PC-9 (cell line): ENCODE data around the gene DUSP18. TPM values are rescaled to one million over a fixed set of nuclear protein-coding genes. Genes with fewer than 3 reads are reported as not detected.

Source experiments
- BruUV-seq: library from RNA; stranded (reverse); fragments of 400-500 nt; replicated peaks from 2 replicates; lab custom pipeline; 2021; lab: Mats Ljungman, UMichigan
- CTCF ChIA-PET: fragments of 300-600 bp; sonication (Branson Sonifier 250); formaldehyde crosslinking; loops from one replicate; lab custom pipeline; 2022; ENCODE audit warnings: antibody characterized with exemption; lab: Charles Lee
- POLR2A ChIA-PET: fragments of 300-600 bp; sonication (Branson Sonifier 250); formaldehyde crosslinking; loops from one replicate; lab custom pipeline; 2022; ENCODE audit warnings: antibody characterized with exemption; ENCODE audit not compliant: unreplicated experiment; lab: Charles Lee
- DNase-seq, 2 experiments: peaks; one replicate each; pipeline versions ENCODE4 v3.0.0 to v3.0.0-alpha.2; 2015 to 2022; ENCODE audit warnings: mixed read lengths in 1 of 2
- H2AFZ ChIP-seq: fragments of 200-600 bp; sonication (generic); 2 replicates; pipeline ENCODE4 v1.8.1; 2017; ENCODE audit warnings: antibody characterized with exemption
- H3F3A ChIP-seq: fragments of 200-600 bp; sonication (generic); 2 replicates; pipeline ENCODE4 v1.8.1; 2017; ENCODE audit warnings: antibody characterized with exemption, mild to moderate bottlenecking, low read depth; ENCODE audit not compliant: insufficient read depth
- H3K27ac ChIP-seq: fragments of 200-600 bp; sonication (generic); 2 replicates; pipeline ENCODE4 v1.6.1; 2016; ENCODE audit warnings: mixed run types
- H3K27me3 ChIP-seq: fragments of 200-600 bp; sonication (generic); 2 replicates; pipeline ENCODE4 v1.6.1; 2016; ENCODE audit warnings: low read depth, mixed run types; ENCODE audit not compliant: insufficient read depth
- H3K36me3 ChIP-seq: fragments of 200-600 bp; sonication (generic); 2 replicates; pipeline ENCODE4 v1.6.1; 2016; ENCODE audit warnings: low read depth, mixed run types
- H3K4me1 ChIP-seq: fragments of 200-600 bp; sonication (generic); replicated peaks from 2 replicates; pipeline ENCODE4 v1.6.1; 2016; ENCODE audit warnings: mixed run types; ENCODE audit not compliant: insufficient read depth
- H3K4me2 ChIP-seq: fragments of 200-600 bp; sonication (generic); 2 replicates; pipeline ENCODE4 v1.6.1; 2017; ENCODE audit warnings: mixed run types
- H3K4me3 ChIP-seq: fragments of 200-600 bp; sonication (generic); 2 replicates; pipeline ENCODE4 v1.6.1; 2016; ENCODE audit warnings: mixed run types
- H3K79me2 ChIP-seq: fragments of 200-600 bp; sonication (generic); 2 replicates; pipeline ENCODE4 v1.6.1; 2017; ENCODE audit warnings: low read depth, mixed run types
- H3K9me2 ChIP-seq: fragments of 200-600 bp; sonication (generic); 2 replicates; pipeline ENCODE4 v1.8.1; 2017; ENCODE audit warnings: mild to moderate bottlenecking; ENCODE audit not compliant: insufficient read depth
- H3K9me3 ChIP-seq: fragments of 200-600 bp; sonication (generic); 2 replicates; pipeline ENCODE4 v1.8.1; 2016; ENCODE audit warnings: low read depth; ENCODE audit not compliant: insufficient read depth
- H4K20me1 ChIP-seq: fragments of 200-600 bp; sonication (generic); 2 replicates; pipeline ENCODE4 v1.8.1; 2017; ENCODE audit not compliant: insufficient read depth
- EZH2 ChIP-seq: fragments of 200-600 bp; sonication (generic); IDR thresholded peaks from 2 replicates; pipeline ENCODE4 v1.8.0; 2017; ENCODE audit warnings: antibody characterized with exemption, low read depth
- intact Hi-C: fragments of 100-400 bp; cut with micrococcal nuclease; formaldehyde crosslinking; loops from one replicate; pipeline ENCODE4 v1.10.0; 2022; ENCODE audit not compliant: unreplicated experiment
- total RNA-seq: library from RNA; stranded (reverse); gene quantifications from 2 replicates; pipeline ENCODE4 v1.2.3, GENCODE V29; 2021
- TF ChIP-seq, protein P1 (sequence below): fragments of 200-600 bp; sonication (generic); conservative IDR thresholded peaks from 2 replicates; pipeline ENCODE4 v1.6.1; 2017; ENCODE audit warnings: mixed run types, antibody characterized with exemption, mild to moderate bottlenecking, moderate library complexity

Gene DUSP18
- total RNA-seq, 1 experiment from 2014 or later: 11.0 TPM

DNA sequence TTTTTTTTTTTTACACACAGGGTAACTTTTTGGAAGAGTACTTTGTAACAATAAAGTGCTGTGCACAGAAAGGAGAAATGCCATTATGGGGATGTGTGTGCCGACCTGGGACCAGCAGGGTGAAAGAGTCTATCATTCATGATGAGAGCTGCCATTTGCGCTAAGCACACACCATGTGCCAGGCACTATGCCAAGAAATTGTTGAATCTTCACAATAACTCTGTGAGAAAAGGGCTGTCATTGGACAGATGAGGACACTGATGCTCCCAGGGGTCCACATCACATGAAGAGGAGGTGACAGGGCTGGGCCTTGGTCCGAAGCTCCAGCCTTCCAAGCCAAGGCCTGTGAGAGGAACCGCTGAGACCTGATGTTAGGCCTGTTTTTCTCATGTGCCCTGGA is 5.6 kb downstream of the DUSP18 start:
- no peaks in the 10 kb centered on the region for H3K9me3 ChIP-seq
- no peaks in the 10 kb centered on the region for H3K27me3 ChIP-seq
- H2AFZ ChIP-seq: no peak overlapping the region
- peaks cover 4% of the 10 kb centered on the region; the same call in 1 of the 2 replicates for H3F3A ChIP-seq
- no peaks in the 10 kb centered on the region for H4K20me1 ChIP-seq
- H3K9me2 ChIP-seq: no peaks in the 10 kb centered on the region
- H3K4me2 ChIP-seq: no peak overlapping the region
- intact Hi-C loops: no loop called here
- ChIA-PET POLR2A (interaction anchor here (0.5 kb wide), 1 partner anchor 20 kb away, joined by 3 read pairs; no protein-coding TSS in a partner anchor), CTCF (no interaction called here)
- no peak for TF ChIP-seq EZH2
- H3K27ac ChIP-seq: no peak overlapping the region
- no peaks in the 10 kb centered on the region for H3K79me2 ChIP-seq
- no peak overlapping the region for H3K4me3 ChIP-seq
- peaks cover 6% of the 10 kb centered on the region for H3K4me1 ChIP-seq
- no peaks in the 10 kb centered on the region for H3K36me3 ChIP-seq
- peak in 1 of 2 experiments; percentile 26 for DNase-seq
- BruUV-seq: no TSS peak

GRCh38 chr22:30655532-30655931 is 12.1 kb downstream of the DUSP18 start:
- no peaks in the 10 kb centered on the region for H3K36me3 ChIP-seq
- H3K9me2 ChIP-seq: no peaks in the 10 kb centered on the region
- no peaks in the 10 kb centered on the region for H3K27me3 ChIP-seq
- no peak overlapping the region for H3K4me2 ChIP-seq
- no TSS peak for BruUV-seq
- CTCF ChIA-PET: interaction anchor here (0.7 kb wide), 1 partner anchor 141 kb away, joined by 3 read pairs; no protein-coding TSS in a partner anchor
- no peak overlapping the region for H2AFZ ChIP-seq
- POLR2A ChIA-PET: interaction anchor here (0.6 kb wide), 1 partner anchor 318 kb away, joined by 4 read pairs; no protein-coding TSS in a partner anchor
- no peak overlapping the region for H3K27ac ChIP-seq
- H3K9me3 ChIP-seq: no peaks in the 10 kb centered on the region
- TF ChIP-seq EZH2: no peak
- TF ChIP-seq, protein P1, sequence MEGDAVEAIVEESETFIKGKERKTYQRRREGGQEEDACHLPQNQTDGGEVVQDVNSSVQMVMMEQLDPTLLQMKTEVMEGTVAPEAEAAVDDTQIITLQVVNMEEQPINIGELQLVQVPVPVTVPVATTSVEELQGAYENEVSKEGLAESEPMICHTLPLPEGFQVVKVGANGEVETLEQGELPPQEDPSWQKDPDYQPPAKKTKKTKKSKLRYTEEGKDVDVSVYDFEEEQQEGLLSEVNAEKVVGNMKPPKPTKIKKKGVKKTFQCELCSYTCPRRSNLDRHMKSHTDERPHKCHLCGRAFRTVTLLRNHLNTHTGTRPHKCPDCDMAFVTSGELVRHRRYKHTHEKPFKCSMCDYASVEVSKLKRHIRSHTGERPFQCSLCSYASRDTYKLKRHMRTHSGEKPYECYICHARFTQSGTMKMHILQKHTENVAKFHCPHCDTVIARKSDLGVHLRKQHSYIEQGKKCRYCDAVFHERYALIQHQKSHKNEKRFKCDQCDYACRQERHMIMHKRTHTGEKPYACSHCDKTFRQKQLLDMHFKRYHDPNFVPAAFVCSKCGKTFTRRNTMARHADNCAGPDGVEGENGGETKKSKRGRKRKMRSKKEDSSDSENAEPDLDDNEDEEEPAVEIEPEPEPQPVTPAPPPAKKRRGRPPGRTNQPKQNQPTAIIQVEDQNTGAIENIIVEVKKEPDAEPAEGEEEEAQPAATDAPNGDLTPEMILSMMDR: no peak
- intact Hi-C loops: no loop called here
- no peak overlapping the region for H3K4me3 ChIP-seq
- H3F3A ChIP-seq: peaks cover under 1% of the 10 kb centered on the region; the same call in 1 of the 2 replicates
- no peaks in the 10 kb centered on the region for H4K20me1 ChIP-seq
- DNase-seq: peak in 1 of 2 experiments; percentile 28
- H3K79me2 ChIP-seq: no peaks in the 10 kb centered on the region
- H3K4me1 ChIP-seq: no peaks in the 10 kb centered on the region

- ChIA-PET POLR2A (no interaction called here), CTCF (no interaction called here)
- no TSS peak for BruUV-seq
- H3K4me2 ChIP-seq: no peak overlapping the region
- no peak overlapping the region for H3K4me3 ChIP-seq
- peaks cover 8% of the 10 kb centered on the region; the same call in 1 of the 2 replicates for H3K4me1 ChIP-seq
- H3K9me3 ChIP-seq: no peaks in the 10 kb centered on the region
- H3K27me3 ChIP-seq: no peaks in the 10 kb centered on the region
- H3K27ac ChIP-seq: no peak overlapping the region
- intact Hi-C loops: no loop called here
- H3K9me2 ChIP-seq: no peaks in the 10 kb centered on the region
- no peaks in the 10 kb centered on the region for H3K79me2 ChIP-seq
- H3F3A ChIP-seq: peaks cover 11% of the 10 kb centered on the region; the same call in 1 of the 2 replicates
- no peak overlapping the region for H2AFZ ChIP-seq
- H3K36me3 ChIP-seq: no peaks in the 10 kb centered on the region
- no peak for TF ChIP-seq EZH2
- TF ChIP-seq, protein P1: no peak
- no peak for DNase-seq
- H4K20me1 ChIP-seq: no peaks in the 10 kb centered on the region
Measured at GRCh38 chr22:30654361-30654760, 13.3 kb downstream of the DUSP18 start.
